Thyroid gland (tissue), 4 donors: ENCODE results near the gene TOMT. TPM values are rescaled to one million over a fixed set of nuclear protein-coding genes. Genes with fewer than 3 reads are reported as not detected.

ENCODE experiments used
- DNase-seq, 2 donors: peaks; one replicate each; pipeline ENCODE4 v3.0.0-alpha.2; 2019
- H3K27ac ChIP-seq, 3 donors: fragments of 200-600 bp; sonication (generic); 1 replicate in 2 of 3; 2 replicates in 1 of 3; pipeline ENCODE4 v1.5.1; 2016 to 2019; ENCODE audit warnings: mild to moderate bottlenecking in 1 of 3, moderate library complexity in 1 of 3
- H3K27me3 ChIP-seq: fragments of 200-600 bp; sonication (generic); one replicate; pipeline ENCODE4 v1.5.1; 2019
- H3K36me3 ChIP-seq, 2 donors: fragments of 200-600 bp; sonication (generic); one replicate each; pipeline ENCODE4 v1.5.1; 2016 to 2019
- H3K4me1 ChIP-seq, 2 donors: fragments of 200-600 bp; sonication (generic); one replicate each; pipeline ENCODE4 v1.5.1; 2017 to 2019
- H3K4me3 ChIP-seq, 3 donors: fragments of 200-600 bp; sonication (generic); replicated peaks in 1 of 3; 1 replicate in 2 of 3; 2 replicates in 1 of 3; pipeline ENCODE4 v1.5.1; 2016; ENCODE audit warnings: mild to moderate bottlenecking in 1 of 3
- H3K9me3 ChIP-seq: fragments of 200-600 bp; sonication (generic); one replicate; pipeline ENCODE4 v1.5.1; 2017
- POLR2A ChIP-seq, 2 donors: fragments of 450-650 bp; IDR thresholded peaks; one replicate each; pipeline ENCODE4 v1.6.1; 2017; ENCODE audit warnings: antibody characterized with exemption in 2 of 2, mild to moderate bottlenecking in 2 of 2, moderate library complexity in 1 of 2
- WGBS, 2 donors: methylation state at CpG; one replicate each; pipeline ENCODE4 v1.1.5; 2017; 5-methylcytosine and 5-hydroxymethylcytosine counted together
- intact Hi-C: fragments of 100-400 bp; cut with DNase I; formaldehyde crosslinking; loops from one replicate; pipeline ENCODE4 v1.15.1; 2023
- total RNA-seq, 4 donors: library from RNA; depleted of rRNA; stranded (reverse); fragments of >200 nt; gene quantifications; one replicate each; pipeline ENCODE4 v1.2.3, GENCODE V29; 2016
- TF ChIP-seq, protein P1 (sequence below), 6 experiments: fragments of 200-600 bp in 3 of 6; fragments of 450-650 bp in 3 of 6; sonication (generic) in 3 of 6; IDR thresholded peaks; one replicate each; pipeline ENCODE4 v1.5.1; 2016 to 2019; ENCODE audit warnings: antibody characterized with exemption in 6 of 6, mild to moderate bottlenecking in 2 of 6, inconsistent platforms in 1 of 6, moderate library complexity in 1 of 6

Gene TOMT
- total RNA-seq, 4 donors from 2014 or later: not detected

DNA sequence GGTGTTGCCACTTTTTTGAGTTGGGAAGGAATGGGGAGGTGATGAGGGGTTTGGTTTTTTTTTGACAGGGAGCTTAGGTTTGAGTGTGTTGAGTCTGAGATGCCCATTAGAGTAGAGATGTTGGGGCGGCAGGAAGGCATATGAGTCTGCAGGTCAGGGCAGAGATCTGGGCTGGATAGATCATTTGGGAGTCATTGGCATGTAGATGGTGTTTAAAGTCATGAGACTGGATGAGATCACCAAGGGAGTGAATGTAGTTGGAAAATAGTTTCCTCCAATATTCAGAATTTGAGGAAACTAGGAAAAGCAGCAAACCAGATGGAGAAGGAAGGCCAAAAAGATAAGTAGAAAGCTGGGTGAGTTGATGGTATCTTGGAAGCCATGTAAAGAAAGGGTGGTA, 8.8 kb downstream of the TOMT start:
- no peak overlapping the region for H3K4me3 ChIP-seq
- no peaks in the 10 kb centered on the region for H3K36me3 ChIP-seq
- H3K27me3 ChIP-seq: no peaks in the 10 kb centered on the region
- no peak for DNase-seq
- peaks cover 9 to 22% of the 10 kb centered on the region in 2 donors for H3K4me1 ChIP-seq
- TF ChIP-seq, protein P1, sequence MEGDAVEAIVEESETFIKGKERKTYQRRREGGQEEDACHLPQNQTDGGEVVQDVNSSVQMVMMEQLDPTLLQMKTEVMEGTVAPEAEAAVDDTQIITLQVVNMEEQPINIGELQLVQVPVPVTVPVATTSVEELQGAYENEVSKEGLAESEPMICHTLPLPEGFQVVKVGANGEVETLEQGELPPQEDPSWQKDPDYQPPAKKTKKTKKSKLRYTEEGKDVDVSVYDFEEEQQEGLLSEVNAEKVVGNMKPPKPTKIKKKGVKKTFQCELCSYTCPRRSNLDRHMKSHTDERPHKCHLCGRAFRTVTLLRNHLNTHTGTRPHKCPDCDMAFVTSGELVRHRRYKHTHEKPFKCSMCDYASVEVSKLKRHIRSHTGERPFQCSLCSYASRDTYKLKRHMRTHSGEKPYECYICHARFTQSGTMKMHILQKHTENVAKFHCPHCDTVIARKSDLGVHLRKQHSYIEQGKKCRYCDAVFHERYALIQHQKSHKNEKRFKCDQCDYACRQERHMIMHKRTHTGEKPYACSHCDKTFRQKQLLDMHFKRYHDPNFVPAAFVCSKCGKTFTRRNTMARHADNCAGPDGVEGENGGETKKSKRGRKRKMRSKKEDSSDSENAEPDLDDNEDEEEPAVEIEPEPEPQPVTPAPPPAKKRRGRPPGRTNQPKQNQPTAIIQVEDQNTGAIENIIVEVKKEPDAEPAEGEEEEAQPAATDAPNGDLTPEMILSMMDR (IDR thresholded peaks at IDR 0.05): no peak
- TF ChIP-seq POLR2A (IDR thresholded peaks at IDR 0.05): no peak
- WGBS, 2 donors: 97 to 100% methylated on average over 1 of the region's 1 CpG
- intact Hi-C loops: no loop called here
- no peak overlapping the region for H3K27ac ChIP-seq
- H3K9me3 ChIP-seq: no peaks in the 10 kb centered on the region

DNA sequence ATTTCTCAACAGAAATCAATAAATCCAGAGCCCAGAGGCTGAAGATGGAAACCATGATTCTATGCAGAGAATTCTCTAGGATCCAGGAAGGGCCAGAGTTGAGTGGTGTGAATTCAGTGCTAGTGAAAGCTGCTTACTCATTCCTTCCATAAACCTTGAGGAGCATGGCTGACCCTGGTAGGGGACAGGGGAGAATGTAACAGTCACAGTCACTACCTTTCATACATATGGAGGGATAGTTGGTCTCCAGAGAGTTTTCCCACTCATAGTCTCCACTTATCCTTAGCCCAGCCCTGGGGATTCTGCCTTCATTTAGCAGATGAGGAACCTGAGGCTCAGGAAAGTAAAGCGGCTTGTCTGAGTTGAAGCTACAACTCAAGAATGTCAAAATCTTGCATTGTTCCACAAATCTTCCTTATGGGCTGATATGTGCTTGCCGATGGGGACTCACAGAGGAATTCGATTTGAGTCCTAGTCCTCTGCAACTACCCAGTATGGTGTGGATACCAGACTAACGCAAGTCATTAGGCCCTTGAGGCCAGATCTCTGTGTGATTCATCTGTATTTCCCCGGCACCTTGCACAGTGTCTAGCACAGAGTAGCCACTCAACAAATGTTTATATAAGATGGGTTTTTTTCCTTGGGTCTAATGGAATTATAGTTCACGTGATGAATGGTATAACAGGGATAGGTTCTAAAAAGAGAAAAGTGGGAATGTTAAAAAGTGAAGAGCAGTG, 10.5 kb downstream of the TOMT start:
- intact Hi-C loops: no loop called here
- H3K4me3 ChIP-seq: no peak overlapping the region
- H3K9me3 ChIP-seq: no peaks in the 10 kb centered on the region
- TF ChIP-seq POLR2A (IDR thresholded peaks at IDR 0.05): no peak
- TF ChIP-seq, protein P1 (IDR thresholded peaks at IDR 0.05): no peak
- peaks cover 9 to 18% of the 10 kb centered on the region in 2 donors for H3K4me1 ChIP-seq
- H3K27me3 ChIP-seq: no peaks in the 10 kb centered on the region
- DNase-seq: no peak
- H3K27ac ChIP-seq: no peak overlapping the region
- H3K36me3 ChIP-seq: no peaks in the 10 kb centered on the region
- 93 to 94% methylated on average over 6 of the region's 6 CpGs for WGBS, 2 donors

DNA sequence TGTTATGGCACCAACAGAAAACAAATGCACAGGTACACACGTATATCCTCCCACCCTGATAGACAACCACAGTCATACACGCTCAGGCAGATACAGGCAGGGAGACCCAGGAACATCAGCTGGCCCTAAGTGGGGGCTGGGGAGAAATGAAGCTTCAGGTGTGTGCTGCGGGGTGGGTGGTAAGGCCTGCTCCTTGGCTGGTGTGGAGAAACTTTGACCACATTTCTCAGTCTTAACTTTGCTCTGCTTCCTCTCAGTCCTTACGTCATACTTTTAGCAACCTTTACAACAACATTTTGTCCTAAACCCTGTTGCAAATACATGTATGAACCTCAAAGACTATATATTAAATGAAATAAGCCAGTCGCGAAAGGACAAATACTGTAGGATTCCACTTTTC, 13.5 kb downstream of the TOMT start:
- WGBS, 2 donors: 81 to 84% methylated on average over 6 of the region's 6 CpGs
- Histone ChIP-seq H3K4me1 (peaks cover 10 to 18% of the 10 kb centered on the region in 2 donors), H3K36me3 (no peaks in the 10 kb centered on the region), H3K27ac (peak overlapping the region in 1 of 3 donors; percentile 44), H3K27me3 (no peaks in the 10 kb centered on the region), H3K9me3 (no peaks in the 10 kb centered on the region), H3K4me3 (no peak overlapping the region)
- intact Hi-C loops: no loop called here
- TF ChIP-seq, protein P1 (IDR thresholded peaks at IDR 0.05): no peak
- TF ChIP-seq POLR2A (IDR thresholded peaks at IDR 0.05): no peak
- no peak for DNase-seq

- Histone ChIP-seq H3K4me1 (peaks cover 23 to 27% of the 10 kb centered on the region in 2 donors), H3K9me3 (no peaks in the 10 kb centered on the region), H3K4me3 (no peak overlapping the region), H3K36me3 (no peaks in the 10 kb centered on the region), H3K27me3 (no peaks in the 10 kb centered on the region), H3K27ac (no peak overlapping the region)
- DNase-seq: no peak
- TF ChIP-seq, protein P1 (IDR thresholded peaks at IDR 0.05): no peak
- no peak for TF ChIP-seq POLR2A (IDR thresholded peaks at IDR 0.05)
- intact Hi-C loops: no loop called here
- 48 to 56% methylated on average over 2 of the region's 2 CpGs for WGBS, 2 donors
Observed at GRCh38 chr11:72120930-72121329, 15.2 kb downstream of the TOMT start.

DNA sequence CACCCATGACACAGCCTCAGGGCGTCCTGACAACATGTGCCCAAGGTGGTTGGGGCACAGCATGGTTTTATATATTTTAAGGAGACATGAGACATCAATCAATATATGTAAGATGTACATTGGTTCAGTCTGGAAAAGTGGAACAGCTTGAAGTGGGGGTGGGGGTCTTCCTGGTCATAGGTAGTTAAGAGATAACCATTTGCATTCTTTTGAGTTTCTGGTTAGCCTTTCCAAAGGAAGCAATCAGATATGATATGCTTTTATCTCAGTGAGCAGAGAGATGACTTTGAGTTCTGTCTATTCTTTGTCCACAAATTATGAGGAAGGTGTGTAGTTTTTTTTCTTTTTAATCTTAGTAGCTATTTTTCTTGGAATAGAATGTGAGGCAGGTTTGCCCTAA, 16.9 kb downstream of the TOMT start:
- peaks cover 23 to 27% of the 10 kb centered on the region in 2 donors for H3K4me1 ChIP-seq
- 70 to 88% methylated on average over 1 of the region's 1 CpG for WGBS, 2 donors
- no peak overlapping the region for H3K4me3 ChIP-seq
- H3K36me3 ChIP-seq: no peaks in the 10 kb centered on the region
- DNase-seq: no peak
- TF ChIP-seq, protein P1 (IDR thresholded peaks at IDR 0.05): no peak
- TF ChIP-seq POLR2A (IDR thresholded peaks at IDR 0.05): no peak
- no peaks in the 10 kb centered on the region for H3K9me3 ChIP-seq
- peak overlapping the region; percentile 62 to 90 (median 90) for H3K27ac ChIP-seq
- H3K27me3 ChIP-seq: no peaks in the 10 kb centered on the region
- intact Hi-C loops: no loop called here
